HEK293 (cell line): Measurements from ENCODE around the gene TMEM39B.

Source experiments
- GLI4 ChIP-seq: fragments of 450-650 bp; formaldehyde crosslinking; IDR thresholded peaks from 2 replicates; pipeline ENCODE4 v1.5.1; 2016; ENCODE audit warnings: missing biosample characterization, missing genetic modification characterization
- SP2 ChIP-seq: fragments of 450-650 bp; formaldehyde crosslinking; IDR thresholded peaks from 2 replicates; pipeline ENCODE4 v1.5.1; 2016; ENCODE audit warnings: missing biosample characterization, missing genetic modification characterization
- ZNF501 ChIP-seq: fragments of 450-650 bp; formaldehyde crosslinking; IDR thresholded peaks from 2 replicates; pipeline ENCODE4 v1.5.1; 2016; ENCODE audit warnings: missing biosample characterization, missing genetic modification characterization
- ZNF626 ChIP-seq: fragments of 450-650 bp; sonication (Bioruptor Pico); formaldehyde crosslinking; IDR thresholded peaks from 2 replicates; pipeline ENCODE4 v1.5.1; 2018; ENCODE audit warnings: missing biosample characterization, missing genetic modification characterization, inconsistent platforms
- ZNF629 ChIP-seq: fragments of 450-650 bp; formaldehyde crosslinking; IDR thresholded peaks from 2 replicates; pipeline ENCODE4 v1.5.1; 2017; ENCODE audit warnings: missing biosample characterization, missing genetic modification characterization
- ZNF747 ChIP-seq: fragments of 450-650 bp; formaldehyde crosslinking; IDR thresholded peaks from 2 replicates; pipeline ENCODE4 v1.5.1; 2016; ENCODE audit warnings: missing biosample characterization, missing genetic modification characterization
- TF ChIP-seq, protein P1 (sequence below): fragments of 450-650 bp; formaldehyde crosslinking; IDR thresholded peaks from 2 replicates; pipeline ENCODE4 v1.5.1; 2016; ENCODE audit warnings: missing biosample characterization, missing genetic modification characterization
- TF ChIP-seq, protein P2 (sequence below): fragments of 450-650 bp; formaldehyde crosslinking; IDR thresholded peaks from 2 replicates; pipeline ENCODE4 v1.5.1; 2016; ENCODE audit warnings: missing biosample characterization, missing genetic modification characterization, low read depth

DNA sequence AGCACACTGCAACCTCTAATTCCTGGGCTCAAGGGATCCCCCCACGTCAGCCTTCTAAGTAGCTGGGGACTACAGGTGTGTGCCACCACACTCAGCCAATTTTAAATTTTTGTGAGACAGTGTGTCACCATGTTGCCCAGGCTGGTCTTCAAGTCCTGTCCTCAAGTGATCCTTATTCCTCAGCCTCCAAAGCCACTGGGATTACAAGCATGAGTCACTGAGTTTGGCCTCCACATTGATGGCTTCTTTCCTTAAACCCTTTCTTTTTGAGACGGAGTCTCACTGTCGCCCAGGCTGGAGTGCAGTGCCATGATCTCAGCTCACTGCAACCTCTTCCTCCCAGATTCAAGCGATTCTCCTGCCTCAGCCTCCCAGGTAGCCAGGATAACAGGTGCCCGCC lies 42.8 kb downstream of the TMEM39B start:
- TF ChIP-seq SP2 (tag by site-specific recombination) (no peak), GLI4 (no peak), ZNF747 (tag by site-specific recombination) (no peak), ZNF629 (no peak), ZNF626 (tag by site-specific recombination) (no peak), ZNF501 (tag by site-specific recombination) (no peak)
- TF ChIP-seq, protein P1, sequence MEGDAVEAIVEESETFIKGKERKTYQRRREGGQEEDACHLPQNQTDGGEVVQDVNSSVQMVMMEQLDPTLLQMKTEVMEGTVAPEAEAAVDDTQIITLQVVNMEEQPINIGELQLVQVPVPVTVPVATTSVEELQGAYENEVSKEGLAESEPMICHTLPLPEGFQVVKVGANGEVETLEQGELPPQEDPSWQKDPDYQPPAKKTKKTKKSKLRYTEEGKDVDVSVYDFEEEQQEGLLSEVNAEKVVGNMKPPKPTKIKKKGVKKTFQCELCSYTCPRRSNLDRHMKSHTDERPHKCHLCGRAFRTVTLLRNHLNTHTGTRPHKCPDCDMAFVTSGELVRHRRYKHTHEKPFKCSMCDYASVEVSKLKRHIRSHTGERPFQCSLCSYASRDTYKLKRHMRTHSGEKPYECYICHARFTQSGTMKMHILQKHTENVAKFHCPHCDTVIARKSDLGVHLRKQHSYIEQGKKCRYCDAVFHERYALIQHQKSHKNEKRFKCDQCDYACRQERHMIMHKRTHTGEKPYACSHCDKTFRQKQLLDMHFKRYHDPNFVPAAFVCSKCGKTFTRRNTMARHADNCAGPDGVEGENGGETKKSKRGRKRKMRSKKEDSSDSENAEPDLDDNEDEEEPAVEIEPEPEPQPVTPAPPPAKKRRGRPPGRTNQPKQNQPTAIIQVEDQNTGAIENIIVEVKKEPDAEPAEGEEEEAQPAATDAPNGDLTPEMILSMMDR (tag by site-specific recombination), result no peak
- TF ChIP-seq, protein P2, sequence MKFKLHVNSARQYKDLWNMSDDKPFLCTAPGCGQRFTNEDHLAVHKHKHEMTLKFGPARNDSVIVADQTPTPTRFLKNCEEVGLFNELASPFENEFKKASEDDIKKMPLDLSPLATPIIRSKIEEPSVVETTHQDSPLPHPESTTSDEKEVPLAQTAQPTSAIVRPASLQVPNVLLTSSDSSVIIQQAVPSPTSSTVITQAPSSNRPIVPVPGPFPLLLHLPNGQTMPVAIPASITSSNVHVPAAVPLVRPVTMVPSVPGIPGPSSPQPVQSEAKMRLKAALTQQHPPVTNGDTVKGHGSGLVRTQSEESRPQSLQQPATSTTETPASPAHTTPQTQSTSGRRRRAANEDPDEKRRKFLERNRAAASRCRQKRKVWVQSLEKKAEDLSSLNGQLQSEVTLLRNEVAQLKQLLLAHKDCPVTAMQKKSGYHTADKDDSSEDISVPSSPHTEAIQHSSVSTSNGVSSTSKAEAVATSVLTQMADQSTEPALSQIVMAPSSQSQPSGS (tag by site-specific recombination), result no peak
